Psoas muscle (tissue), 8 donors: ENCODE measurements around the gene CHST11. TPM values are rescaled to one million over a fixed set of nuclear protein-coding genes. Genes with fewer than 3 reads are reported as not detected.

Experiments used
- ATAC-seq, 4 donors: fragments of 200-7000 bp; cut with Tn5 transposase; one replicate each; pipeline ENCODE4 v1.9.1; 2020; ENCODE audit warnings: moderate library complexity in 3 of 4, mild to moderate bottlenecking in 2 of 4
- DNase-seq, 2 donors: peaks; one replicate each; pipeline ENCODE4 v3.0.0-alpha.2; 2020
- H3K27ac ChIP-seq: fragments of 200-600 bp; one replicate; pipeline ENCODE4 v1.8.0; 2022
- H3K27me3 ChIP-seq, 3 donors: fragments of 200-600 bp in 1 of 3; one replicate each; pipeline versions ENCODE4 v1.6.1 to v1.8.0; 2013 to 2022; ENCODE audit warnings: low read length in 2 of 3, mild to moderate bottlenecking in 2 of 3, moderate library complexity in 1 of 3; ENCODE audit not compliant: insufficient read depth in 3 of 3
- H3K36me3 ChIP-seq, 2 donors: fragments of 200-600 bp in 1 of 2; one replicate each; pipeline versions ENCODE4 v1.6.1 to v1.8.0; 2013 to 2022; ENCODE audit warnings: low read depth in 1 of 2, mild to moderate bottlenecking in 1 of 2, moderate library complexity in 1 of 2; ENCODE audit not compliant: insufficient read depth in 1 of 2
- H3K4me1 ChIP-seq: fragments of 200-600 bp; one replicate; pipeline ENCODE4 v1.8.0; 2022
- H3K4me3 ChIP-seq: fragments of 200-600 bp; one replicate; pipeline ENCODE4 v1.8.0; 2022; ENCODE audit warnings: mild to moderate bottlenecking
- H3K9me3 ChIP-seq: fragments of 200-600 bp; one replicate; pipeline ENCODE4 v1.8.0; 2022
- WGBS, 3 donors: extraction: QIAGEN DNeasy Blood & Tissue Kit; methylation state at CpG; one replicate each; pipeline versions ENCODE4 v1.1.6 to v1.1.7; 2013; 5-methylcytosine and 5-hydroxymethylcytosine counted together
- intact Hi-C, 2 donors: fragments of 100-400 bp; cut with DNase I; formaldehyde crosslinking; loops; one replicate each; pipeline versions ENCODE4 v1.11.0 to v1.14.2; 2022
- polyA plus RNA-seq, 3 donors: library from polyadenylated mRNA; stranded (reverse); fragments of 200-250 nt; gene quantifications; one replicate each; pipeline ENCODE4 v1.2.3, GENCODE V29; 2013
- total RNA-seq, 4 donors: library from RNA; stranded (reverse); fragmentation: NEBNext Ultra II Directional in 2 of 4; extraction: Animal tissue kit (Norgen Biotek cat#: 25700) in 2 of 4; gene quantifications; one replicate each; pipeline versions ENCODE4 v1.2.1 to v1.2.4, GENCODE V29; 2021 to 2023
- TF ChIP-seq, protein P1 (sequence below): fragments of 200-600 bp; IDR thresholded peaks from one replicate; pipeline ENCODE4 v1.8.0; 2022; ENCODE audit warnings: antibody characterized with exemption
- donor health status: healthy with polysubstance abuse.
- donor health status: DM: no; HTN: no; CAD: no; lungs with moderate emphysema.
- donor health status: Bipolar disorder and iron deficiency.
- donor health status: healthy.
- donor health status: DM: yes; HTN: yes; CAD: no.
- donor health status: DM: no; HTN: no; CAD: no.
- donor health status: DM: no; HTN: no; CAD: no.
- donor health status: DM: yes; HTN: yes; CAD: no.

The CHST11 gene
- total and polyA plus RNA-seq, 7 donors = 0.52 to 1.6 (median 1.0) TPM

GRCh38 chr12:104657726-104658484 is 201.2 kb downstream of the CHST11 start:
- intact Hi-C loops = no loop called here
- no peak overlapping the region for H3K27ac ChIP-seq
- no peaks in the 10 kb centered on the region for H3K9me3 ChIP-seq
- no peak overlapping the region for H3K4me3 ChIP-seq
- WGBS, 3 donors = 67 to 72% (median 69%) methylated on average over 13 of the region's 13 CpGs
- ATAC-seq (no peak), DNase-seq (no peak)
- peaks cover 0 to 3% (median 0%) of the 10 kb centered on the region in 3 donors for H3K27me3 ChIP-seq
- H3K36me3 ChIP-seq = no peaks in the 10 kb centered on the region
- TF ChIP-seq, protein P1, sequence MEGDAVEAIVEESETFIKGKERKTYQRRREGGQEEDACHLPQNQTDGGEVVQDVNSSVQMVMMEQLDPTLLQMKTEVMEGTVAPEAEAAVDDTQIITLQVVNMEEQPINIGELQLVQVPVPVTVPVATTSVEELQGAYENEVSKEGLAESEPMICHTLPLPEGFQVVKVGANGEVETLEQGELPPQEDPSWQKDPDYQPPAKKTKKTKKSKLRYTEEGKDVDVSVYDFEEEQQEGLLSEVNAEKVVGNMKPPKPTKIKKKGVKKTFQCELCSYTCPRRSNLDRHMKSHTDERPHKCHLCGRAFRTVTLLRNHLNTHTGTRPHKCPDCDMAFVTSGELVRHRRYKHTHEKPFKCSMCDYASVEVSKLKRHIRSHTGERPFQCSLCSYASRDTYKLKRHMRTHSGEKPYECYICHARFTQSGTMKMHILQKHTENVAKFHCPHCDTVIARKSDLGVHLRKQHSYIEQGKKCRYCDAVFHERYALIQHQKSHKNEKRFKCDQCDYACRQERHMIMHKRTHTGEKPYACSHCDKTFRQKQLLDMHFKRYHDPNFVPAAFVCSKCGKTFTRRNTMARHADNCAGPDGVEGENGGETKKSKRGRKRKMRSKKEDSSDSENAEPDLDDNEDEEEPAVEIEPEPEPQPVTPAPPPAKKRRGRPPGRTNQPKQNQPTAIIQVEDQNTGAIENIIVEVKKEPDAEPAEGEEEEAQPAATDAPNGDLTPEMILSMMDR = no peak
- no peaks in the 10 kb centered on the region for H3K4me1 ChIP-seq

DNA sequence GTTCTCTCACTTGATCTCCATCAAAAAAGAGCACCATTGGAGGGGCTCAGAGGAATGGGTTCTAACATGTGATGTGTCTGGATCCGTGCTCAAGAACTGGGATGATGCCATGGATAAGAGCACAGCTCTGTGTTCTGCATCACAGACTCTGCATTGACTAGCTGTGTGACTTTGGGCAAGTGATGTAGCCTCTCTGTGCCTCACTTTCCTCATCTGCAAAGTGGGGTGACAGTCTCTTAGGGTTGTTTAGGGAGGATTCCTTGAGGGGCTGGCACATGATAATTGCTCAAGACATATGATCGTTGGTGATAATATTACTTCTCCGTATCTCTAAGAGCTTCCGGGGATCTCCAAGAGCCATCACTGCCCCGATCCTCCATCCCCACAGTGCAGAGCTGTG is 202.3 kb downstream of the CHST11 start:
- Histone ChIP-seq H3K36me3 (no peaks in the 10 kb centered on the region), H3K4me3 (no peak overlapping the region), H3K27me3 (peaks cover 0 to 3% (median 0%) of the 10 kb centered on the region in 3 donors), H3K9me3 (no peaks in the 10 kb centered on the region), H3K4me1 (no peaks in the 10 kb centered on the region), H3K27ac (no peak overlapping the region)
- intact Hi-C loops = no loop called here
- TF ChIP-seq, protein P1 = no peak
- ATAC-seq (no peak), DNase-seq (no peak)
- 93 to 97% (median 94%) methylated on average over 5 of the region's 5 CpGs for WGBS, 3 donors

DNA sequence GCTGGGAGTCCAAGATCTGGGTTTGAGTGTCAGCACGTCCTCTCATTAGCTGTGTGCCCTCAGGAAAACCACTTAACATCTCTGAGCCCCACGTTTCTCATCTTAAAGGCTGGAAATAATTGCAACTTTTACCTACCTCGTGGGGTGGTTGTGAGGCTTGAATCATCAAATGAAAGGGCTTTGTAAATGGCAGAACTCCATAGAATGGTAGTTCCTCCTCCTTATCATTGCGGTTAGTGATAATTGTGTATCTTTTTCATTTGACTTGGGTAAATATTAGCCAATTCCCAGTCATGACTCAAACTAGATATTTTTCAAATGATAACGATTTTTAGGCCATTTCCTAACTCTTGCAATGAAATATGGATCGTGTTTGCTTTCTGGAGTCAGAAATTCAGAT is 205.5 kb downstream of the CHST11 start:
- no peaks in the 10 kb centered on the region for H3K4me1 ChIP-seq
- TF ChIP-seq, protein P1 = no peak
- 76 to 81% (median 80%) methylated on average over 6 of the region's 6 CpGs for WGBS, 3 donors
- no peak for ATAC-seq
- H3K36me3 ChIP-seq = no peaks in the 10 kb centered on the region
- H3K27me3 ChIP-seq = peaks cover 0 to 3% (median 0%) of the 10 kb centered on the region in 3 donors
- DNase-seq = no peak
- no peak overlapping the region for H3K4me3 ChIP-seq
- H3K9me3 ChIP-seq = no peaks in the 10 kb centered on the region
- H3K27ac ChIP-seq = no peak overlapping the region
- intact Hi-C loops = no loop called here

GRCh38 chr12:104662908-104663307 is 206.2 kb downstream of the CHST11 start:
- no peak overlapping the region for H3K27ac ChIP-seq
- intact Hi-C loops = no loop called here
- TF ChIP-seq, protein P1 = no peak
- no peaks in the 10 kb centered on the region for H3K36me3 ChIP-seq
- H3K4me1 ChIP-seq = no peaks in the 10 kb centered on the region
- 80 to 82% (median 80%) methylated on average over 9 of the region's 9 CpGs for WGBS, 3 donors
- no peak overlapping the region for H3K4me3 ChIP-seq
- ATAC-seq = no peak
- no peaks in the 10 kb centered on the region for H3K9me3 ChIP-seq
- DNase-seq = no peak
- H3K27me3 ChIP-seq = peaks cover 0 to 3% (median 0%) of the 10 kb centered on the region in 3 donors

DNA sequence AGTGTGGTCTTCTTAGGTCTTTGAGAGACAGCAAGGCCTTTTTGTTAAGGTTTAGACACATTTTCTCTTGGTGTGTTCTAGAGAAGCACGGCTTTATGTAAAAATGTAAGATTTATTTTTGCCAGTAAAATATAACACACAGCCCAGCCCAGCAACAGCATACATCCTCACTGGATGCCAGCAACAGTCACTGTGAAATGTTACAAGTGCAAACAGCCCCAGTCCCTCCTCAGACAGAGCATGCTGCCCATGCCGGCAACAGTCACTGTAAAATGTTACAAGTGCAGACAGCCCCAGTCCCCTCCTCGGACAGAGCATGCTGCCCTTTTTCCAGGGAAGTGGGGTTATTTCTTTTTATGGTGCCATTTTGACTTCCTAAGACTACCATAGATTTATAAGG is 207.6 kb downstream of the CHST11 start:
- H3K27me3 ChIP-seq = no peaks in the 10 kb centered on the region
- no peaks in the 10 kb centered on the region for H3K36me3 ChIP-seq
- H3K9me3 ChIP-seq = no peaks in the 10 kb centered on the region
- TF ChIP-seq, protein P1 = no peak
- no peak overlapping the region for H3K4me3 ChIP-seq
- intact Hi-C loops = no loop called here
- no peak for DNase-seq
- WGBS, 3 donors = 59 to 72% (median 69%) methylated on average over 3 of the region's 3 CpGs
- no peak overlapping the region for H3K27ac ChIP-seq
- no peak for ATAC-seq
- peaks cover 3% of the 10 kb centered on the region for H3K4me1 ChIP-seq
